ENCODE measurements around the gene RAP1GDS1.
"Not testable (repeated sequence)": the region's sequence is repeated elsewhere in the genome, so short reads cannot be mapped to it uniquely, and the experiment has no call there.

Gene RAP1GDS1

DNA sequence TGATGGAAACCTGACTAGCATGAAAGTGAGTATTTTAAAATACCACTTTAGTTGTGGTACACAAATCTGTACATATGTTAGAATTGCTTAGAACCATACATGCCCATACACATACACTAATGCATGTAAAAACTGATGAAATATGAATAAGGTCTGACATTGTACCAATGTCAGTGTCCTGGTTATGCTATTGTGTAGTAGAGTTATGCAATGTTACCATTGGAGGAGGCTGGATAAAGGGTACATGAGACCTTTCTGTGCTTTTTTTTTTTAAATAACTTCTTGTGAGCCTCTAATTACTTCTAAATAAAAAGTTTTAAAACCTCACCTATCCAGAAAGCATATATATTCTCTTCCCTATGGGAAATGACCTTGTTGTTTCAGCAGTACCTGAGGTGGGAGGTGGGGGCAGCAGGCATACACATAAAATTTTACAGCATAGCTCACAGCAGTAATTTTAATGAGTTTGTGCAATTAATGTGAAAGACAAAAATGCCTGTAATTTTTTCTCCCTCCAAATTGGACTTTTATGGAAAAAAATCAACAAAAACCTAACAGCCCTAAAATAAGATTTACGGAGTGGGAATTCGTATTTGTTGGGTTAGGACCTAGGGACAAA lies 97.6 kb downstream of the RAP1GDS1 start:
- DNase-seq = no peak

DNA sequence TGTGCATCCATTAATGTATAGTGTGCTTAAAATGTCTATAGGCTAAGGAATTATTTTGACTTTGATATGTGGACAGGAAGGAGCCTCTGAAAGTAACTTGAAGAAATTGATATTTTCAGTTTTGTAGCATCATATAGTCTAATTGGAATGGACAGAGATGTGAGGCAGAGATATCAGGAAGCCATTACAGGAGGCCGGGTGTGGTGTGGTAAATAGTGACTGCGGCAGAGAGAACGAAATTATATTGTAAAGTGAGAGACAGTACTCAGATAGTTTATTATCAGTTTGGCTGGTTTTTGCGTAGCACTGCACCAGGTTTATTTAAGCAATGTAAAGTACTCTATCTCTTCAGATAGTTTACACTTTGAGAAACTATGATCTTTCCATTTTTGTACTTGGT lies 98.5 kb downstream of the RAP1GDS1 start:
- no peak for DNase-seq

DNA sequence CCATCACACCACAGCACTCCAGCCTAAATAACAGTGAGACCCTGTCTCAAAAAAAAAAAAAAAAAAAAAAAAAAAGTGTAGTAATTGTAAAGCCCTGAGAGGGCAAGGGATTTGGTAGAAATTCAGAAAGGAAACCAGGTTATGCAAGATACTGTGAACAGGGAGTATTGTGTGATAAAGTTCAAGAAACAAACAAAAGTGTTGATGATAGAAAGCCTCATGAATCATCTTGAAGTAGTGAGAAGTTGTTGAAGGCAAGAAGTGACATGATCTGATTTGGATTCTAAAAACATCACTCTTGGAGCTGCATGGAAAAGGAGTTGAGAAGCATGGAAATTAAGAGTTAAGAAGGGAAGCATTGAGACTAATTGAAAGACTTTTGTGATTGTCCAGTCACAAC lies 102.2 kb downstream of the RAP1GDS1 start:
- no peak for DNase-seq

DNA sequence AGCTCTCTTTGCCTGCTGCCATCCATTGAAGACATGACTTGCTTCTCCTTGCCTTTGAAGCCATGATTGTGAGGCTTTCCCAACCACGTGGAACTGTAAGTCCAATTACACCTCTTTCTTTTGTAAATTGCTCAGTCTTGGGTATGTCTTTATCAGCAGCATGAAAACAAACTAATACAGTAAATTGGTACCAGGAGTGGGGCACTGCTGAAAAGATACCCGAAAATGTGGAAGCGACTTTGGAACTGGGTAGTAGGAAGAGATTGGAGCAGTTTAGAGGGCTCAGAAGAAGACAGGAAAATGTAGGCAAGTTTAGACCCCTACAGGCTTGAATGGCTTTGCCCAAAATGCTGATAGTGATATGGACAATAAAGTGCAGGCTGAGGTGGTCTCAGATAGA lies 105.1 kb downstream of the RAP1GDS1 start:
- DNase-seq = not testable (repeated sequence)

DNA sequence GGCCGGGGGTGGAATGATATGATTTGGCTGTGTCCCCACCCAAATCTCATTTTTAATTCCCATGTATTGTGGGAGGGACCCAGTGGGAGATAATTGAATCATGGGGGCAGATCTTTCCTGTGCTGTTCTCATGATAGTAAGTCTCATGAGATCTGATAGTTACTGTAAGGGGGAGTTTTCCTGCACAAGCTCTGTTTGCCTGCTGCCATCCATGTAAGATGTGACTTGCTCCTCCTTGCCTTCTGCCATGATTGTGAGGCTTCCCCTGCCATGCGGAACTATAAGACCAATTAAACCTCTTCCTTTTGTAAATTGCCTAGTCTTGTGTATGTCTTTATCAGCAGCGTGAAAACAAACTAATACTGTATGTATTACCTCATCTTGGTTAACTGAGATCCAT lies 106.8 kb downstream of the RAP1GDS1 start:
- DNase-seq = not testable (repeated sequence)

DNA sequence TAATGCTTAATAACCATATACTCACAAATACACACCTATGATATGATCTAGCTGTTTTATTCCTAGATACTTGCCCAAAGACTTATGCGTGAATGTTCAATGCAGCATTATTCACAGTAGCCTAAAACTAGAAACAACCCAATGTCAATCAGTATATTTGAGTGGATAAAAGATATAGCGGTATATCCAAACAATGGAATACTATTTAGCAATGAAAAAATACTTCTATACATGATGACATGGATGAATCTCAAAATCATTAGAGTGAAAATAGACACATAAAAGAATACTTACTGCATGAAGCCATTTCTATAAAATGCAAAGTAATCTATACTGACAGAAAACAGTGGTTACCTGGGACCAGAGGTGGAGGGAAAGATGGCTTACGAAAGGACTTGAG lies 108.1 kb downstream of the RAP1GDS1 start:
- DNase-seq = no peak

DNA sequence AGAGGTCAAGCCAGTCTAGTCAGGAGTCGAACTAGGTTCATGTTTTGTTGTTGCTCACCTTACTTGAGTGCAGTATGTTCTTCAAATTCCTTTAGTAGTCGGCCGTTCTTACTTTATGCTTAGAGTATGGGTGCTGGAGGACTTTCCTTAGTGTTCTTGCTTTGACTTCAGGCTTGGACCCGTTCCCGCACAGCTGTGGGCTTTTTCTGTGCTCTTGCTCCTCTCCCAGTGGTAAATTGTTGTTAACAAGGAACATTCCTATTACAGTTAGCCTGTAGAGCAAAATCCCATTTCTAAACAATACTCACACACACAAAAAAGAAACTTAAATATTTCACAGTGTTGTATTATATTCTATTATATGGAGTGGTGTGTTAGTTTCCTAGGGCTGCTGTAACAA lies 113.5 kb downstream of the RAP1GDS1 start:
- DNase-seq = no peak

DNA sequence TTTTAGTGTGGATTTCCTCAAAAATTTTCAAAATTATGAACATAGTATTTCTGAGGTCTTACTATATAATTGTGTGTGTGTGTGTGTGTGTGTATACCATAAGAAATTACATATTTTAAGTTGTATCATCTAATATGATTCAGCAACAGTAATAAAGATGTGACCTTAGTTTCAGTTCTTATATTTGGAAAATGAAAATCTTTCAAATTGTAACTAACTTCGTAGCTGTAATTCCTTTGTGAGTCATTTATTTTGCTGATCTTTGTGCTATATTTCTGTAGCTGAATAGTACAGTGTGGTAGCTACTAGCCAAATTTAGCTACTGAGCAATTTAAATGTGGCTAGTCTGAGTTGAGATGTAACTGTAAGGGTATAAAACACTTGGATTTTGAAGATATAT lies 116.4 kb downstream of the RAP1GDS1 start:
- DNase-seq = no peak

DNA sequence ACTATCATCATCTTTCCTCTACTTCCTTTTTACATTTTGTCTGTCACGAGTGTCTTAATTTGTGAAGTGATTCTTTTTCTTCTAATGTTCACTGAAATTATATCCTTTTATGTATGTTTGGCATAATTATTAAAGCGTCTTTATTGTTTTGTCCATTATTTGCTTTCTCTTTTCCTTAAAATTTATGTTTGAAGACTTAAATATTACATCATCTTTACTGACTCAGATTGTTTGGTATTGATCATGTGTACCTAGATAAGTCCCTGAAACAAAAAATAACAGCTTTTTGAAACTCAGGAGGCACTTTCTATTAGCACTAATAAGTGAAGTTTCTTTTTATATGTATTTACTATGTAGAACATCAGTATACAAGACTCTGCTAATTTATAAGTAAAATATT lies 120.1 kb downstream of the RAP1GDS1 start:
- DNase-seq = no peak

DNA sequence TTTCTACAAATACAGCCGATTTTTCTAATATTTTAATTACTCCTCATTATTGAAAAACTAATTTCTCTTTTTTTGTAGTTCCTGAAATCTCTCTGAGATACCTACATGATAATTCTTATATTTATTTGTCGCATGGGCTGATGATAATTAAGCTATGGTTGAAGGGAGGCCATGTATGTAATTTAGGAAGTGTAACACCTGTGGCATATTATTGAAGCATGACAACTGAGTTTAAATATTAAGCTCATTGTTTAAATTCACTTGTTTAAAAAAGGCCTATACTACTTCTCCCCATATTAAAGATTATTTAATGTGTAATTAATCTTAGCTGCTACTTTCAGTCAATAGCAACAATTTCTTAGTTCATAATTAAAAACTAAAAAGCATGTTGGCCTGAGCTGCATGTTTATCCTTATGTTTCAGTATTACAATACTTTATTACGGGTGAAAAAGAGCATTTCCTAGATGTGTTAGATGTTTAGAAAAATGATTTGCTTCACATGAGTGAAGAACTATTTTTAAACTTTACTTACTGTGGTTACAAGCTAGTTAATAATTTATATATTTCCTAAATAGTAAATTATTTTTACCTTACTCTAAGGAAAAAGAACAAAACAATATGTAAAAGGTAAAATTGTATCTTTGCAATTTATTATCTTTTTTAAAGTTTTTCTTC lies 122.4 kb downstream of the RAP1GDS1 start:
- DNase-seq = no peak

DNA sequence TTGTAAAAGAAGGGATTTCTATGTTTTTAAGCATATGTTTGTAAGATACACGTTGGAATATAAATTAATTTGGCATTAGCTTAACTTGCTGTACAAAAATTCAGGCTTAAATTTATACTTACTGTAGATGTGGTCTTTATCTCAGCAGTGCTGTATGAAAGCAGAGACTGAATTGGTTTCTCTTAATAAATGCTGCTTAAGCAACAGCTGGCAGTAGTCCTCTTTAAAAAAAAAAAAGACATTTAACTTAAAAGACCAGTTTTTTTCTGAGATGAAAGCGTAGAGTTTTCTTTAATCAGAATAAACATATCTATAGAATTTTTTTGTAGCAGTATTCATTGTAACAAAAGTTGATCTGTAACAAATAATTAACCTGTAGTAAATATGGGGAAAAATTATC lies 124.6 kb downstream of the RAP1GDS1 start:
- no peak for DNase-seq

DNA sequence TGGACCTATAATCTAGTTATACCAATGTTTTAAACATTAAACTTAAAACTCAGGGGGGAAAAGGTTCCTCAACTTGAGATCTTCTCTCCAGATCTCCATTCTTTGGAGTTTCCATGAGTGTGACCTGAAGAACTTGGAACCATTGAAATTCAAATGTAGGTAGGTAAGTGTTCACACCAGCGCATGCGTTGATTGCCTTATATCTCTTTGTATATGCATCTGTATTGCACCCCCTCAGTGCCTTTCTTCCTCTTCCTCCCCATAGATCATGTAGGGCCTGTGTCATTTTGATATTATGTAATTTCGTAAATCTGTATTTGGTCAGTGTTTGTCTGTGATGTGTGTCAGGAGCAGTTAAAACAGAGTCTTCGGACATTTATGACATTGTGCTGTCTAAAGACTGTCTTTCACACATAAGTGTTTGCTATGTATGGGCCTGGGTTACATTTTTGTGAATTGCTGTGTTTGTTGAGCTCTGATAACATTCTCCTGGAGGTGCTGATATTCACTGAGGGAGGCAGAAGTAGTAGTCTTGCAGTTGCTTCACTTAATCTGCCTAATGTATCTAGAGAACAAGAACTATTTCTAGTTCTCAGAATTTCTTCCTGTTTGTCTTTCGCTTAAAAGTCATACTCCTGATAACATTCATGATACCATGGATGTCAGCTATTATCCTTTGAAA lies 126.3 kb downstream of the RAP1GDS1 start:
- no peak for DNase-seq

DNA sequence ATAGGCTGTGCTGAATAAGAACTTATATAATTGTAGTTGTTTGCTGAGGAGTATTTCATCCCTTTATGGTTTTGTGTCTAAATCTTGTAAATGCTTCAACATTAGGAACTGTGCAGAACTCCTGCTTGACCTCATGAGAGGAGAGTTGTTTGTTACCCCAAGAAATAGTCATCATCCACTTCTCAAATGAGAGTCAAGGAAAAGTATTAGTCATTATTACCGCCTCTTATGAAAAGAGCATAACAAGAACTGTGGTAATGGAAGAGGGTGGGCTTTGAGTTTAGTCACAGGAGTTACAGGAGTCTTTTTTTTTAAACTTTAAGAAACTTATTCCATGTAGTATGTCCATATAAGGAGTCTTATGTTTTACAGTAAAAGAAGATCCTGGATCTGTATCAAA lies 132.9 kb downstream of the RAP1GDS1 start:
- DNase-seq = no peak

DNA sequence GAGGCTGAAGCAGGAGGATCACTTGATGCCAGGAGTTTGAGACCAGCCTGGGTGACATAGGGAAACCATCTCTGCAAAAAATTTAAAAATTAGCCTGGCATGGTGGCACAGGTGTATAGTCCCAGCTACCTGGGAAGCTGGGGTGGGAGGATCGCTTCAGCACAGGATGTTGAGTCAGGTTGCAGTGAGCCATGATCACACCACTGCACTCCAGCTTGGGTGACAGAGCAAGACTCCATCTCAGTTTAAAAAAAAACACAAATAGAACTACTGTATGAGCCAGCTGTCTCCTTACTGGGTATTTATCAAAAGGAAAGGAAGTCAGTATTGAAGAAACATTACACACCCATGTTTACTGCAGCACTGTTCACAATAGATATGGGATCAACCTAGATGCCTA lies 138.7 kb downstream of the RAP1GDS1 start:
- no peak for DNase-seq

DNA sequence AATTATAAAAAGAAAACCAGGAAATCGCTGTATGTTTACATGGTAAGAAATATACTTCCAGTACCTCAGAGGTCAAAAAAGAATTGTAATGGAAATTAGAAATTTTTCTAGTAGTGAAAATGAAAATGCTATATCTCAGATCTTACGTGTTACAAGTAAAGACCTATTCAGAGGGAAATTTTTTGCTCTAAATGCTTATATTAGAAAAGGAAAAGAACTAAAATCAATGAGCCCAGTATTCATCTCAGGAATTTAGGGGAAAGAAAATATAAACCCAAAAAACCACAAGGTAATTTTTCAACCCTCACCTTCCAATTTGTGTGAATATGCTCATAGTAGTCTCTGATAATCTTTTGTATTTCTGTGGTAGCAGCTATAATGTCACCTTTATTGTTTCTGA lies 145.6 kb downstream of the RAP1GDS1 start:
- DNase-seq = no peak

DNA sequence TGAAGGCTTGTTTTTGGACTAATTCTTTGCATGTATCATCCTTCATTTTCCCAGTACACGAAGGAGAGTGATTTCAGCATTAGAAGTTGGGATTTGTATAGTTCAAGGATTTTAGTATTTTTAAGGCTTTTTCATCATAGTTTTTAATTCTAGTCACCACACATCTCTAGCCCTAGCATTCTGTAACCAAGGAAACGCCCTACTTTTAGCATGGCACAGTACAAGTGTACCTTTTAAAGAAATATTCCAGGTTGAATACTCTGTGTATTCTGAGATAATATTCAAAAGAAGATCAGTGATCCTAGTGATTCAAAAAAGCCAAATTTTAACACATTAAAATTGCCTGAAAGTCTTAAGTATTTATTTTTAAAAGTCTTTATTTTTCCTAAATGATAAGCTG lies 150.5 kb downstream of the RAP1GDS1 start:
- no peak for DNase-seq

DNA sequence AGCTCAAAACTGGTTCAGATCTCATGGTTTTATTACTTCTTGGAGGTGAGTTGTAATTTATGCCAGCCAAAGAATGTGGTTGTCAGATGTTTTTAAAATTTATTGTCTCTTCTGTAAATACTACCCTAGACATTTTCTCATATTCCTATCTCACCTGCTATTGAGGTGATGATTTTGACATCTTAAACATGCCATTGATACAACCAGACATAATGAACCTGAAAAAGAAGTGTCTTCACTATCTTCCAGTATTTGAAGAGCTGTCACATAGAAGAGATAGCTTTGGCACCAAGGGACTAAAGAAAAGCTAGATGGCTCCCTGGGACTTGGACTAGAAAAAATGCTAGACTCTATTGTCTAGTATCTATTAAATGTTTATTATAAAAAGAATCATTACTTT lies 155.7 kb downstream of the RAP1GDS1 start:
- no peak for DNase-seq

DNA sequence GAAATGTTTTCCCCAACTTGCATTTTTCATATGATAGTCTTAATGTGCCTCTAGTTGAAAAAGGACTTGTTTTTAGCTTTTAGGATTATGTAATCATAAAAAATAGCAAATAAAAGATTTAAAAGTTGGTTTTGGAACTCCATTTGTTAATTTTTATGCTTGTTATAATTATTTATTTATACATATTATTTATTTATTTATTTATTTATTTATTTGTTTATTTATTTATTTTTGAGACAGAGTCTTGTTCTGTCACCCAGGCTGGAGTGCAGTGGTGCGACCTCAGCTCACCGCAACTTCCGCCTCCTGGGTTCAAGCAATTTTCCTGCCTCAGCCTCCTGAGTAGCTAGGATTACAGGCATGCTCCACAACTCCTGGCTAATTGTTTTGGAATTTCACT lies 159.0 kb downstream of the RAP1GDS1 start:
- not testable (repeated sequence) for DNase-seq

DNA sequence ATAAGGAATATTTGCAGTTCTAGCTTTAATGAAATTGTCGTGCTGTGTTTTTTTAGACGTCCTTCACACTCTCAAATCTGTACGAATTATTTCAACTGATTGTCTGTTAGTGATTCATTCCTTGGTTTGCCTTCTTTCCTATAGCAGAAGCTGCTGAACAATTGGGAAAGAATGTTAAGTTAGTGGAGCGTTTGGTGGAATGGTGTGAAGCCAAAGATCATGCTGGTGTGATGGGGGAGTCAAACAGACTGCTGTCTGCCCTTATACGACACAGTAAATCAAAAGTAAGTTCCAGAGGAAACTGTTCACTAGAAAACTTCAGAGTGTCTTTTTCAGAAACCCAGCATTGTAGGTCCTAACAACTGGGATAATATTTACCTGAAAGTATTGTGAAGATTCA lies 159.9 kb downstream of the RAP1GDS1 start:
- DNase-seq = no peak

DNA sequence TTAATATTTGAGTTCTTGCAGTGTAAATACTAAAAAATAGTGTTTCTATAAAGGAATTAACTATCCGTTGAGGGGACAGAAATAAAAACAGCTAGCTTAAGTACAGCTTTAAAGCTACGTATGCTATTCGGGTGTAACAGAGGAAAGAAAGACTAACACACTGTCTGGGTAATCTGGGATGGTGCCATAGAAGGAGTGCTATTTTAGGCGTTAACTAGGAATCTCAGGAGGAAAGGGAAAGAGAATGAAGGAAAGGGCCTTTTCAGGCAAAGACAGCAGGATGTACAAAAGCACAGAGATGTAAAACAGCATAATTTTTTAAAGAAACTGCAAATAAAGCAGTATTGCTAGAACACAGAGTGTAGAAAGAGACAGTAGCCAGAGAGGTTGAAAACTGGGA lies 161.8 kb downstream of the RAP1GDS1 start:
- no peak for DNase-seq

DNA sequence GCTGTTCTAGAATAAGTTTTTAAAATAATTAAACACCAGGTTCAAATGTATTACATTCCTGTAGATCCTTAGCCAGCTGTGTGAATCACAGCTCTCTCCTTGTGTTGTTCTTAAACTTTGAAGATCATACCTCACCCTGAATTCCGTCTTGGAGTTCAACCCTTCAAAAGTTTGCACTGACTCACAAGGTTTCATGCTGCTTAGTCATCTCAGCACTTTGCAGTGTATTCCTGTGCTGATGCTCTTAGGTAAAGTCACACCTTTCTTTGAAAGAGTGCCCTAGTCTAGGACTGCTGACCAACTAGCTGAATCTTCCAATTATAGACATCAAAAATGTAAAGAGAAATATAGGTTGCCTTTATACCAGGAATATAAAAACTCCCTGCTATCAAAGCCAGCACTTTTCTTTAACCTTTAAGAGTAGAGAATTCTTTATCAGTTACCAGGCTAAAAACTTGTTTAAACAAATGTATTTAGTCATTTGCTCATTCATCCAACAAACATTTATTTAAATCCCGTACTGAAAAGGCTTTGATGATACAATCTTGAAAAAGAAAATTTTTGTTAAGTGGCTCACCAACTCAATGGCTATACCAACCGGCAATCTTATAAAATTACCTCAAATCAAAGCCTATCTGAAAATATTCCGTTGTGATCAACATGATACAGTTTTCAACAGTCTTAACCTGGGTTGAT lies 169.7 kb downstream of the RAP1GDS1 start:
- DNase-seq = no peak

DNA sequence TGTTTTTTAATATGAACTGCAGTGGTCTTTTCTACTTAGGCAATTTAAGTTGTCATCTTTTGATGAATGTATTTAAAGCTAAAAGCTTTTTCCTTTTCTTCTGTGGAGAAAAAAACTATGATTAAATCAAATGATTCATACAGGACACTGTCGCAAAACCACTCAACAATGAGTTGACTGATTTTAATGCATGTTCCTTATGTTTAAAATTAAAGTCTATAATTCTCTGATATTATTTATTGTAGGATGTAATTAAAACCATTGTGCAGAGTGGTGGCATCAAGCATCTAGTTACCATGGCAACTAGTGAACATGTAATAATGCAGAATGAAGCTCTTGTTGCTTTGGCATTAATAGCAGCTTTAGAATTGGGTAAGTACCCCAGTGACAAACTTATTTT lies 172.5 kb downstream of the RAP1GDS1 start:
- no peak for DNase-seq

DNA sequence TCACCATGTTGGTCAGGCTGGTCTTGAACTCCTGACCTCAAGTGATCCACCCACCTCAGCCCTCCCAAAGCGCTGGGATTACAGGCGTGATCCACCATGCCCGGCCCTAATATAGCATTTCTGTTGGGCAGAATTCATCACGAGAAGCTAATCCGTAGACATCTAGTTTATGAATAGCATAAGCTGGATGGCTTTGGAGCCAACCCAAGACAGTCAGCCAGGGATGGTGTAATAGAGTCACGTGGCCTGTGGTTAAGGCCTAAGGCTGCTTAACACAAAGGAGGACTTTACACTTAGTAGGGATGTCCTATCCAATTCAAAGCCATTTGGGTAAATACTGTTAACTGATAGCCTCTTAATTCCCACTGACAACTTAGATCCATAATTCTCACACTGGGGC lies 173.6 kb downstream of the RAP1GDS1 start:
- no peak for DNase-seq

DNA sequence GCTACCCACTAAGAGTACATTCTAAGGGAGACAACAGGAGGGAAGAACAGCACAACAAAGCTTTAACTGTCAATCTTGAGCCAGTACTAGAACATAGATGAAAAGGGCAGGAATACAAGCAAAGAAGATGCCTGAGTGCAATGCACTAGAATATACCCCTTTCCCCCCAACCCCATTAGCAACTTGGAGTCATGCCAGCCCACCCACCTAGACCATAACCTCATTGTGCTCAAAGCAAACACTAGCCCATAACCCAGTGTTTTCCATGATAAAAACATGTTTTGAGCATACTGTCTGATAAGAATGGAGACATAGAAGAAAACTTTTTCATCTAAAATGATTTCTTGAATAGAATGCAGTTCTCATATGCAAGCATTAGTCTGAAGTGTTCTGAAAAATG lies 183.2 kb downstream of the RAP1GDS1 start:
- no peak for DNase-seq

All from NCI-H1092 (cell line).